Karpas-422 (cell line): ENCODE results near the gene DDX42. TPM values are rescaled to one million over a fixed set of nuclear protein-coding genes. Genes with fewer than 3 reads are reported as not detected.

Experiments used
- DNase-seq: peaks from one replicate; pipeline ENCODE4 v3.0.0-alpha.2; 2015
- H2AFZ ChIP-seq: fragments of 200-600 bp; sonication (generic); 2 replicates; pipeline ENCODE4 v1.6.1; 2014; ENCODE audit warnings: antibody characterized with exemption, low read length, mixed read lengths
- H3K27ac ChIP-seq: fragments of 200-600 bp; sonication (generic); 2 replicates; pipeline ENCODE4 v1.5.1; 2014; ENCODE audit warnings: mild to moderate bottlenecking, low read length, moderate library complexity
- H3K27me3 ChIP-seq: fragments of 200-600 bp; sonication (generic); 2 replicates; pipeline ENCODE4 v1.6.1; 2014; ENCODE audit warnings: low read length, mixed read lengths
- H3K36me3 ChIP-seq: fragments of 200-600 bp; sonication (generic); 2 replicates; pipeline ENCODE4 v1.6.1; 2014; ENCODE audit warnings: low read length, mixed read lengths; ENCODE audit not compliant: insufficient read depth
- H3K4me1 ChIP-seq: fragments of 200-600 bp; sonication (generic); 2 replicates; pipeline ENCODE4 v1.6.1; 2014; ENCODE audit warnings: mild to moderate bottlenecking, low read length, mixed read lengths
- H3K4me2 ChIP-seq: fragments of 200-600 bp; sonication (generic); 2 replicates; pipeline ENCODE4 v1.6.1; 2014; ENCODE audit warnings: low read length, low read depth, mild to moderate bottlenecking; ENCODE audit not compliant: poor library complexity, severe bottlenecking
- H3K4me3 ChIP-seq: fragments of 200-600 bp; sonication (generic); 2 replicates; pipeline ENCODE4 v1.5.1; 2014; ENCODE audit warnings: mild to moderate bottlenecking, antibody characterized with exemption, low read length, mixed read lengths
- H3K79me2 ChIP-seq: fragments of 200-600 bp; sonication (generic); 2 replicates; pipeline ENCODE4 v1.6.1; 2014; ENCODE audit warnings: mild to moderate bottlenecking, low read length, mixed read lengths
- H3K9ac ChIP-seq: fragments of 200-600 bp; sonication (generic); 2 replicates; pipeline ENCODE4 v1.6.0; 2014; ENCODE audit warnings: low read length
- H3K9me2 ChIP-seq: fragments of 200-600 bp; sonication (generic), shearing (Covaris generic); replicated peaks from 2 replicates; pipeline ENCODE4 v1.6.0; 2014; ENCODE audit warnings: mild to moderate bottlenecking, low read length, moderate library complexity; ENCODE audit not compliant: insufficient read depth
- H3K9me3 ChIP-seq: fragments of 300-700, 200-600 bp; sonication (generic); 2 replicates; pipeline ENCODE4 v1.6.1; 2014; ENCODE audit warnings: low read length, mixed read lengths
- H4K20me1 ChIP-seq: fragments of 200-600 bp; sonication (generic); 2 replicates; pipeline ENCODE4 v1.6.1; 2014; ENCODE audit warnings: mild to moderate bottlenecking, antibody characterized with exemption, low read length, low read depth; ENCODE audit not compliant: insufficient read depth
- total RNA-seq: library from RNA; depleted of rRNA; stranded (reverse); fragments of >200 nt; shearing (Covaris generic); gene quantifications from 2 replicates; pipeline ENCODE4 v1.2.3, GENCODE V29; 2014; ENCODE audit warnings: low replicate concordance

The DDX42 gene
- total RNA-seq, 1 experiment from 2014 or later: 76.5 TPM

GRCh38 chr17:63834431-63835166, 60.6 kb downstream of the DDX42 start:
- H3K4me3 ChIP-seq: no peak overlapping the region
- H2AFZ ChIP-seq: no peak overlapping the region
- H3K9me3 ChIP-seq: no peaks in the 10 kb centered on the region
- H4K20me1 ChIP-seq: peaks cover 10% of the 10 kb centered on the region; the same call in 1 of the 2 replicates
- H3K4me1 ChIP-seq: peaks cover 17% of the 10 kb centered on the region
- H3K79me2 ChIP-seq: peaks cover 39% of the 10 kb centered on the region
- no peak overlapping the region for H3K4me2 ChIP-seq
- no peaks in the 10 kb centered on the region for H3K9me2 ChIP-seq
- H3K27ac ChIP-seq: no peak overlapping the region
- DNase-seq: peak; percentile 91
- H3K9ac ChIP-seq: no peak overlapping the region
- no peaks in the 10 kb centered on the region for H3K27me3 ChIP-seq
- H3K36me3 ChIP-seq: peaks cover 27% of the 10 kb centered on the region; the same call in 1 of the 2 replicates

- no peak overlapping the region for H3K4me2 ChIP-seq
- no peak overlapping the region for H3K27ac ChIP-seq
- peaks cover 24% of the 10 kb centered on the region for H3K4me1 ChIP-seq
- H3K27me3 ChIP-seq: no peaks in the 10 kb centered on the region
- no peak overlapping the region for H2AFZ ChIP-seq
- no peak overlapping the region for H3K9ac ChIP-seq
- H4K20me1 ChIP-seq: peaks cover 10% of the 10 kb centered on the region; the same call in 1 of the 2 replicates
- no peak overlapping the region for H3K4me3 ChIP-seq
- H3K36me3 ChIP-seq: peaks cover 20% of the 10 kb centered on the region; the same call in 1 of the 2 replicates
- H3K9me2 ChIP-seq: no peaks in the 10 kb centered on the region
- no peak for DNase-seq
- H3K79me2 ChIP-seq: peaks cover 39% of the 10 kb centered on the region
- H3K9me3 ChIP-seq: no peaks in the 10 kb centered on the region
These were observed 61.3 kb downstream of the DDX42 start for GRCh38 chr17:63835167-63835720.

GRCh38 chr17:63836811-63837210, 62.8 kb downstream of the DDX42 start:
- Histone ChIP-seq H3K9me2 (no peaks in the 10 kb centered on the region), H3K4me2 (no peak overlapping the region), H3K4me1 (peaks cover 37% of the 10 kb centered on the region), H3K27me3 (no peaks in the 10 kb centered on the region), H3K9ac (no peak overlapping the region), H4K20me1 (peaks cover 19% of the 10 kb centered on the region; the same call in 1 of the 2 replicates), H3K36me3 (peaks cover 12% of the 10 kb centered on the region; the same call in 1 of the 2 replicates), H3K9me3 (no peaks in the 10 kb centered on the region), H3K4me3 (no peak overlapping the region), H3K79me2 (peaks cover 53% of the 10 kb centered on the region), H2AFZ (no peak overlapping the region), H3K27ac (no peak overlapping the region)
- no peak for DNase-seq

GRCh38 chr17:63837480-63837879, 63.5 kb downstream of the DDX42 start:
- Histone ChIP-seq H3K79me2 (peaks cover 58% of the 10 kb centered on the region), H3K9ac (no peak overlapping the region), H4K20me1 (peaks cover 19% of the 10 kb centered on the region; the same call in 1 of the 2 replicates), H3K4me2 (no peak overlapping the region), H3K4me1 (peaks cover 37% of the 10 kb centered on the region), H3K27me3 (no peaks in the 10 kb centered on the region), H3K36me3 (peaks cover 8% of the 10 kb centered on the region; the same call in 1 of the 2 replicates), H3K27ac (no peak overlapping the region), H3K4me3 (no peak overlapping the region), H2AFZ (no peak overlapping the region), H3K9me2 (no peaks in the 10 kb centered on the region), H3K9me3 (no peaks in the 10 kb centered on the region)
- DNase-seq: no peak

GRCh38 chr17:63837962-63838600, 64.1 kb downstream of the DDX42 start:
- Histone ChIP-seq H3K9ac (peak overlapping the region; percentile 51; the same call in 1 of the 2 replicates), H3K27me3 (no peaks in the 10 kb centered on the region), H3K4me3 (no peak overlapping the region), H3K79me2 (peaks cover 58% of the 10 kb centered on the region), H3K27ac (peak overlapping the region; percentile 60; the same call in 1 of the 2 replicates), H4K20me1 (peaks cover 19% of the 10 kb centered on the region; the same call in 1 of the 2 replicates), H3K4me1 (peaks cover 37% of the 10 kb centered on the region), H3K9me3 (no peaks in the 10 kb centered on the region), H3K36me3 (peaks cover 8% of the 10 kb centered on the region; the same call in 1 of the 2 replicates), H3K9me2 (no peaks in the 10 kb centered on the region), H2AFZ (no peak overlapping the region), H3K4me2 (no peak overlapping the region)
- DNase-seq: no peak

- Histone ChIP-seq H3K27me3 (no peaks in the 10 kb centered on the region), H3K4me2 (peak overlapping the region; percentile 49), H2AFZ (no peak overlapping the region), H3K79me2 (peaks cover 58% of the 10 kb centered on the region), H3K27ac (peak overlapping the region; percentile 60; the same call in 1 of the 2 replicates), H3K4me1 (peaks cover 40% of the 10 kb centered on the region), H3K9me2 (no peaks in the 10 kb centered on the region), H3K4me3 (peak overlapping the region; percentile 7; the same call in 1 of the 2 replicates), H4K20me1 (peaks cover 19% of the 10 kb centered on the region; the same call in 1 of the 2 replicates), H3K9ac (peak overlapping the region; percentile 51), H3K36me3 (peaks cover 5% of the 10 kb centered on the region; the same call in 1 of the 2 replicates), H3K9me3 (no peaks in the 10 kb centered on the region)
- no peak for DNase-seq
These were observed 64.7 kb downstream of the DDX42 start for GRCh38 chr17:63838631-63839171.

- Histone ChIP-seq H3K4me2 (peak overlapping the region; percentile 84), H3K27ac (peak overlapping the region; percentile 74), H4K20me1 (peaks cover 19% of the 10 kb centered on the region; the same call in 1 of the 2 replicates), H2AFZ (no peak overlapping the region), H3K9me3 (no peaks in the 10 kb centered on the region), H3K36me3 (no peaks in the 10 kb centered on the region), H3K27me3 (no peaks in the 10 kb centered on the region), H3K4me3 (peak overlapping the region; percentile 94), H3K9ac (peak overlapping the region; percentile 94), H3K4me1 (peaks cover 40% of the 10 kb centered on the region), H3K9me2 (no peaks in the 10 kb centered on the region), H3K79me2 (peaks cover 58% of the 10 kb centered on the region)
- DNase-seq: no peak
These were observed 66.8 kb downstream of the DDX42 start for GRCh38 chr17:63840591-63841349.
